ENCODE data around the gene CENPU.
"Not testable (repeated sequence)": the region's sequence is repeated elsewhere in the genome, so short reads cannot be mapped to it uniquely, and the experiment has no call there.

DNA sequence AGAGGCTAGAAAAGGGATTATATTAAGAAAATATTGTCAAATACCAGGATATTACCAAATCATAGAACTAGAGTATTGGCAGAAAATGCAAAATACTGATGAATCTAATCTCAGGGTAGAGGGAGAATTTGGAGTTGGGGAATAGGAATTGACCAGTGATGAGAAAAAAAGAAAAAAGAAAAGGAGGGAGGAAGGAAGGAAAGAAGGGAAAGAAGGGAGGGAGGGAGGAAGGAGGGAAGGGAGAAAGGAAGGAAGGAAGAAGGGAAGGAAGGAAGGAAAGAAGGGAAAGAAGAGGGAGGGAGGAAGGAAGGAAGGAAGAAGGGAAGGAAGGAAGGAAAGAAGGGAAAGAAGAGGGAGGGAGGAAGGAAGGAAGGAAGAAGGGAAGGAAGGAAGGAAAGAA, 81.2 kb downstream of the CENPU start:
- TF ChIP-seq POLR2A (IDR thresholded peaks at IDR 0.05; ENCODE audit: low read length); GATA1 (IDR thresholded peaks at IDR 0.05; ENCODE audit: low read depth, low read length): not testable (repeated sequence)
